PC-9 (cell line): Measurements from ENCODE around the gene UNC13C.
"Not testable (repeated sequence)": the region's sequence is repeated elsewhere in the genome, so short reads cannot be mapped to it uniquely, and the experiment has no call there.

Source experiments
- CTCF ChIP-seq: fragments of 200-600 bp; sonication (generic); conservative IDR thresholded peaks from 2 replicates; pipeline ENCODE4 v1.6.1; 2017; ENCODE audit warnings: mixed run types, antibody characterized with exemption, mild to moderate bottlenecking, moderate library complexity
- EZH2 ChIP-seq: fragments of 200-600 bp; sonication (generic); IDR thresholded peaks from 2 replicates; pipeline ENCODE4 v1.8.0; 2017; ENCODE audit warnings: antibody characterized with exemption, low read depth

DNA sequence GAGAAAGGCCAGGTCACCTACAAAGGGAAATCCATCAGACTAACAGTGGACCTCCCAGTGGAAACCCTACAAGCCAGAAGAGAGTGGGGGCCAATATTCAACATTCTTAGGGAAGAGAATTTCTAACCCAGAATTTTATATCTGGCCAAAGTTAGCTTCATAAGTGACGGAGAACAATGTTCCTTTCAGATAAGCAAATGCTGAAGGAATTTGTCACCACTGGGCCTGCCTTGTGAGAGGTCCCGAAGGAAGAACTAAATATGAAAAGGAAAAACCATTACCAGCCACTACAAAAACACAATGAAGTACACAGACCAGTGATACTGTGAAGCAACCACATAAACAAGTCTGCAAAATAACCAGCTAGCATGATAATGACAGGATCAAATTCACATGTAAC is 40.6 kb upstream of the UNC13C start:
- TF ChIP-seq CTCF, EZH2: not testable (repeated sequence)
